GM21515 (cell line): ENCODE measurements around the gene ZDBF2.
A peak's percentile ranks its signal among the peaks of the same experiment; 100 is the strongest.
"Not testable (repeated sequence)": the region's sequence is repeated elsewhere in the genome, so short reads cannot be mapped to it uniquely, and the experiment has no call there.

Source experiments
- ATAC-seq: cut with Tn5 transposase; IDR thresholded peaks from one replicate; pipeline ENCODE4 v1.9.1; 2021; ENCODE audit not compliant: unreplicated experiment

Gene ZDBF2

DNA sequence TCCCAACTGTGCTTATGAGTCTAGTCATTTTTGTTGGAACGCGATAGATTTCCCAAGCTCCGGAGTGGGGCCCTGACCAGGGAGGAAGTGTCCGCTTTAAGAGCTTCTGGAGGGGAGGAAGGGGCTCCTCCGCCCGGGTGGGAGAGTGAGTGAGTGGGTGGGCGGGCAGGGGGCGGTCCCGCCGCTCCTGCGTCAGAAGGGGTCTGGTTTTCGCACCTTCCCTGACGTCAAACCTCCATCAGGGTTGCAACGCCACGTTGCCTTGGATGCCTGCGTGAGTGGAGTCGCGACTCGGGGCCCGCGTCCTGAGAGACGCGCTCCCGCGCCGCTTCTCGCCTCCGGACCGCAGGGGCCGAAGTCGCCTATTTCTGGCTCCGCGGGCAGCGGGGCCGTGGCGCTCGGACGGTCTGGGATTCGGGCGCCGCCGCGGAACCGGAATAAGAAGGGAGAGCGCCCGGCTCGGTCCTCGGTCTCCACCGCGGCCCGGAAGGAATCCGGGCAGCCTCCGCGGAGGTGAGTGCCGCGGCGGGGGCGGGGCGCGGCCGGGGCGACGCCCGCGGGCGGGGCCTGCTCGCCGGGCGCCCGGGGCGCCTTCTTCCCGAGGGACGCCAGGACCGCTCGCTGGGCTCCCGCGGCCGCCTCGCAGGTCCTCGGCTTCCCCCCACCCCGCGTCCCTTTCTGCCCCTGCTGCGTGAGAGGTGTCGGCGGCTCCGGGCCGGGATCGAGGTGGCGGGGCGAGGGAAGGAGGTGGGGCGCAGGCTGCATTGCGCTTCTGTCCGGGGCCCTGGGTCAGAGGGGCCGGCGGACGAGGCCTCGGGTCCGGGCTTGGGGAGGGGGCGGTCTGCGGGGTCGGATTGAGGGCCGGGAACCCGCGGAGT, at the start of gene ZDBF2:
Gene ZDBF2 (plus strand): TSS at position 230 of the 878 bp plus-strand sequence. CDS start 7,187 bp downstream, outside the sequence.
- ATAC-seq: peak; percentile 80

DNA sequence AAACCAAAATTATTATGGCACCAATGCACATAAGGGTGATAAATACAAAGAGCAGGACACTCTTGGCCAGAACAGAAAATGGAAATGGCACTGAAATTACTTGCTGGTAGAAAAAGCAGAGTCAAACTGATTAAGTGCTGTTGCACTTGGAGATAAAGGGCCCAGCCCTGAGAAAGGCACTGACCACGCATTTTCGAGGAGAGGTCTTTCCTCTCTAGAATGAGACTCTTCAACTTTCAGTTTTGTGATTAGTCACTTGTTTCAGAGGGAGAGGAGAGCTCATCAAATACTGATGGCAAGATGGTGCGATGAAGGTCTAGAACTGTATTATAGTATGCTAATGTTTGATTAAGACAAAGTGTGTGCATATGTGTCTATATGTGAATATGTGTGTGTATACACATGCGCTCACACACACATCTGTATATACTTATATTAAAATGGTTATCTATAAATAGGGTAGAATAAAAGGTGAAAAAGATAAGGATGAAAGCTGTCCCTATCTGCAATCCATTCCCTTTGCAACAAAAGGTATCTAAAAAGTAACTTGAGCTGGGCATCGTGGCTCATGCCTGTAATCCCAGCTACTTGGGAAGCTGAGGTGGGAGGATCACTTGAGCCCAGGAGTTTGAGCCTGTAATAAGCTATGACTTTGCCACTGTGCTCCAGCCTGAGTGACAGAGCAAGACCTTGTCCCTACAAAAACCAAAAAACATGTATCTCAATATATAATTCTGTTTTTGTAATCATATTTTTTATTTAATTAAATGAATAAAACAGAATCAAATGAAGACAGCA, 48.8 kb upstream of the ZDBF2 start:
- peak; percentile 88 for ATAC-seq

DNA sequence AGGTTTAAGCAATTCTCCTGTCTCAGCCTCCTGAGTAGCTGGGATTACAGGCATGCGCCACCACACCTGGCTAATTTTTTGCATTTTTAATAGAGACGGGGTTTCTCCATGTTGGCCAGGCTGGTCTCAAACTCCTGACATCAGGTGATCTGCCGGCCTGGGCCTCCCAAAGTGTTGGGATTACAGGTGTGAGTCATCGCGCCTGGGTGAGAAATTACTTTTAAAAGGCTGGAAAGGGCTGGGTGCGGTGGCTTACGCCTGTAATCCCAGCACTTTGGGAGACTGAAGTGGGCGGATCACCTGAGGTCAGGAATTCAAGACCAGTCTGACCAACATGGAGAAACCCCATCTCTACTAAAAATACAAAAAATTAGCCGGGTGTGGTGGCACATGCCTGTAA, 45.8 kb upstream of the ZDBF2 start:
- ATAC-seq: not testable (repeated sequence)

DNA sequence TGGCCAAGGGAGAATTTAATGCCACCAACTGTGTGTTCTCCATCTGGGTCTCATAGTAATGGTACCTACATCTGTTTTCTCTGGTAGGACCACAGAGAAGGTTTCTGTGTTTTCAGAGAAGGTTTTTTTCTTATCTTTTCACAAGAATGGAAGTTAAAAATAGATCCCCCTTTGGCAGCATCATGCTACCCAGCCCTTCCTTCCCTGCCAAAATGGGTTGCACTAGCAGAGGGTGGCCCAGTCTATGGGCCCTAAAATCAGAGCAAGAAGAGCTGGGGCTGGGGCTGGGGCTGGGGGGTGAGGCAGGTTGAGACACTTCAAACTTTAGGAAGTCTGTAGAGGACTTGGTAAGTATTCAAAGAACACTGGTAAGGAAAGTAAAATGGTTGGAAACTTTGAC, 44.8 kb upstream of the ZDBF2 start:
- ATAC-seq: no peak

DNA sequence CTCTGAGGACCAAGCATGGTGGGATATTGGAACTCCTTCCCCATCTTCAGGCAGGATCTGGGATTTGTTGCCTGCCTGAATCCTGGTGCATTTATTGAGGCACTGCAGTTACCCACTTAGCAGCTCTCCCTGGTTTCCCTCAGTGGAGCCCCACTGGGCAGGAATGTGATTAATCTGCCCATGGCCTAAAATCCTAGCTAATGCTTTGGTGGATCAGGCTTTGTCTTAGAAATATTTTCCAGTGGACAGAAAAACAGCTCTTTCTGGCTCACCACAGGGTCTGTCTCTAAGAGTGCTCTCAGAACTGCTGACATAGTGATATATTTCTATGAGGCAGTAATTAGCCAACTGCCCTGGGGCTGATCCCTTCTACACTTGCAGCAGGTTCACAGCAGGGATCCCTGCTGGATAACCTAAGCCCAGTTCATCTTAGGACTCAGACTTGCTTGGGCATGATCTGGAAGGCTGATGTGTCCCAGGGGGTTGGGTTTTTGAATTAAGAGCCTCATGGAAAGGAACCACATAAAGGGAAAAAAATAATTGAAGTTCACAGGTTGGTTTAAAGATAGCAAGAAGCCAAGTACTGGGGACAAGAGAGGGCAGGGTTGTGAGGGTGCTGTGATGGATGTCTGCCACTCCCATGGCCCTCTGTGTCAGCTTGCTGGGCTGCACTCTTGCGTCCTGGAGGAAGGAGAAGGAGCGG, 44.3 kb upstream of the ZDBF2 start:
- no peak for ATAC-seq

DNA sequence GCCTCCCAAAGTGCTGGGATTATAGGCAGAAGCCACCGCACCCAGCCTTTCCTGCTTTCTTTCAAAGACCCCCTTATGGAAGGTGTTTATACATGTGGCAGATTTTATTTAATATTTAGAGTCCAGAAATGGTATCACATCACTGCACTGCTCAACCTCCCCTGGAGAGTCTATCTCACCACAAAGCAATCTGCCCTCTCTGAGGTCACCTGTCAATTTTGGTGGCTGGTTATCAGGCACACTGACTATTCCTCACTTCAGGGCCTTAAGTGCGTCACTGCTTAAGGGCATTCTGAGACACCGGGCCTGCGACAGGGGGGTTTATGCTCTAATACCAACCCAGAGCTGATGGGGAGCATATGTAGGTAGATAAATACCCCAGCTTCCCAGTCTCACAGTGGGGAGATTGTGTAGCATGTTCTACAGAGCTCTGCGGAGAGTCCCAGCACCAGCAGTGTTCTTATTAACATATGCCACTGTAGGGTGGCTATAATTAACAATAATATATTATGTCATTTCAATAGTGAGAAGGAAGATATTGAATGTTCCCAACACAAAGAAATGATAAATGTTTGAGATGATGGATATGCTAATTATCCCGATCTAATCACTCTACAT, 42.7 kb upstream of the ZDBF2 start:
- ATAC-seq: no peak

DNA sequence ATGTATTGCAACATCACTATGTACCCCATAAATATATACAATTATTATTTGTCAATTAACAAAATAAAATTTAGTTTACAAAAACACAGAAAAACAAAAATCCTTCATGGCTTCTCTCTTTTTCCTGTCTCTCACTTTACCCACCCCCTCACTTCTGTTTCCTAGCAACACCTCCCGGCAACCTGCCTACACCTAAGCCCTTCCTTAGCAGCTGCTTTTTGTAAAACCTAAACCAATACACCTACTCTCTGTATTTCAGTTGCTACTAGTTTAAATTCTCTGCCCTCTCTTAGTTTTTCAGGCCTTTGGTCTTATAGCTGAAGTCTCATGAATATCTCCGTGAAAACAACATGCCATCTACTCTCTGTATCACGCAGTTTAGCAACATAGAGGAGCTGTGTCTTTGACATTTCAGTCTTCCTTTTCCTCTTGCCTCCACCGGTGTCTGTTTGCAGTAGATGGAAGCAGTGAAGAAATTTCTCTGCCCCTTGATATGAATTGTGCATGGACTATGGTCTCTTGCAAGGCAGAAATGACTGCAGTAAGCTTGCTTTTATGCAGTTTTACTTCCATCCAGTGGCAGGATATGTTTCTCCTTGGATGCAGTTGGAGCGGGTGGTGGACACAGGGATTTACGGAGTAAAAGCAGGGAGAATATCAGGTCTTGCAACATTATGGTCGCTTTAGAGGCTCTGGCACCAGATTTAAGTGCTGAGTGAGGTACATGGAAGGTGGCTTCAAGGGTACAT, 42.0 kb upstream of the ZDBF2 start:
- no peak for ATAC-seq

DNA sequence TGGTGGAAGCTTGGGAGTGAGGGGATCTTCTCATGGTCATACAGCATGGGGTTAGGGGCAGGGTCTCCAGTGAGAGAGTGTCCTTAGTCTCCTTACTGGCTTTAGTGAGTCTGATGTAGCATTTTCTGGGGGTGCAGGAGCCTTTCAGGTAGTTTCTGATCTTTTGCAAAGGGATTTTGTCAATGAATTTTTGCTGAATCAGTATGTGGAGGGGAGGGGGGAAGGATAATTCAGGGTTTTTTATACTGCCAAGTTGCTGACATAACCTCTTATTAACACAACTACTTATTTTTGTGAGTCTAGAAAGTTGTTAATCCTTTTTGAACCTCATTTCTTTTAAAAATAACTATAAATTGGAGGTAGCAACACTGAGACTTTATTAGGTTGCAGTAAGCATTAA, 35.3 kb upstream of the ZDBF2 start:
- no peak for ATAC-seq

DNA sequence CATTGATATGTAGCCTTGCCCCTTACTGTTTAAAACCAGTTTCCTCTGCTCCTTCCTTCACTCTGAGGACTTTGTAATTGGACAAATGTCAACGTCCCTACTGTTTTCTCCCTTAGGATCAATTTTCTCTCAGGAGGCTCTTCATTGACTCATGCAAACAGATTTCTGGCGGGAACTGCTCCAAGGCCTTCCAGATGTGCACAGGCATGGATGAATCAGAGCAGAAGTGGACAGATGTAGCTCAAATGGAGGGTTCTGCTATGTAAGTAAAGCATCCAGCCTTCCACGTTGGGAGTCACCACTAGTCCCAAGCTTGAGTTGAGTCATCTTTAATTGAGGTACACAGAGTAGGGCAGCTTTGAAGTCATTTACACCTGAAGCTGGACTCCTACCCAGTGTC, 34.1 kb upstream of the ZDBF2 start:
- ATAC-seq: no peak

DNA sequence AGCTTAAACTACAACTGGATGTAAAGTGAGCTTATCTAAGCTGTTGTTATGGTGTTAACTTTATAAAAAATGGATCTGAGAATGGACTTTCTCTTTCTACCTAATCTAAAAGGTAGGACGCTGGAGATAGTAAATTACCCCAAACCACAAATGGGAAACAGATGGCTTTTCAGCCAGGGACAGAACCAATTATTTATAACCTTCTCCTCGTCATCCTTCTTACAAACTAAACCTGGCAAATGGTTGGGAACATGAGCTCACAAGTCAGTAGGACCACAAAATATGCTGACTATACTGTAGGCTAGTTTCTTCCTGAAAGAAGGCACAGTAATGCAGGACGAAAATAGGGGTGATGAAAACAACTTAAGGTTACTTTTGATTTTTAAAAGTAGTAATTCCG, 32.7 kb upstream of the ZDBF2 start:
- ATAC-seq: no peak

DNA sequence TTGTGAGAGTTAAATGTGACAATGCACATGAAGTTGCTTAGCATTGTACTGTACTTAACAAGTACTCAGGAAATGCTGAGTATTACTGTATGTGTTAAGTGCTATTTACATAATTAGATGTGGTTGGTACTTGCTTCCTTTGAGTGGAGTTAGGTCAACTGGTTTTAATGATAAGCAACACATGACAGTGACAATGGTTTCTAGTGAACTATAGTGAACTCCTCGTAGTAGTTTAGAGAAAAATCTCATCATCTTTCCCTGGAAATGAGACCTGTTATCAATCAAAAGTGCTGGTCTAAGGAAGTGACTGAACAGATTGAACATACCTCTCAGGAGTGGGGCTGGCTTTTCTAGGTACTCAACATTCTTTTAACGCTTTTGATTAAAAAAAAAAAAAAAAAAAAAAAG, 29.2 kb upstream of the ZDBF2 start:
- ATAC-seq: no peak

DNA sequence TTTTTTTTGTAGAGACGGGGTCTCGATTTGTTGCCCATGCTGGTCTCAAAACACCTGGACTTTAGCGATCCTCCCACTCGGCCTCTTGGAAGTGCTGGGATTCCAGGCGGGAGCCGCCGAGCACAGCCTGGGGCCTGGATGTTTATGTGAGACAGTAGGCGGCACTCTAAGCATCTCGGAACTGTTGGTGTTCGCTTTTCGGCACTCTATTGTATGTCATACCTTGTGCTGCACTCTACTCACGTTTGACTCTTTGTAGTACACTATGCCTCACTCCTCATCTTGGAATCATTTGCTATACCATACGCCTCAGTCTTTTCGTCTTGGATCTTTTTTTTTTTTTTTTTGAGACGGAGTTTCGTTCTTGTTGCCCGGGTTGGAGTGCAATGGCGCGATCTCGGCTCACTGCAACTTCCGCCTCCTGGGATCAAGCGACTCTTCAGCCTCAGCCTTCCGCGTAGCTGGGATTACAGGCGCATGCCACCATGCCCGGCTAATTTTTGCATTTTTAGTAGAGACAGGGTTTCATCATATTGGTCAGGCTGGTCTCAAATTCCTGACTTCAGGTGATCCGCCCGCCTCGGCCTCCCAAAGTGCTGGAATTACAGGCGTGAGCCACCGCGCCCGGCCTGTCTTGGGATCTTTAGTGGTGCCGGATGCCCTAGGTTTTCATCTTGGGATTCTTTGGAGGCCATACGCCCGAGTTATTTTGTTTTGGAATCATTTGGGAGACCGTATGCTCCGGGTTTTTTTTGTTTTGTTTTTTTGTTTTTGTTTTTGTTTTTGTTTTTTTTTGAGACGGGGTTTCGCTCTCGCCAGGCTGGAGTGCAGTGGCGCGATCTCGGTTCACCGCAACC, 24.2 kb upstream of the ZDBF2 start:
- ATAC-seq: peak; percentile 48

DNA sequence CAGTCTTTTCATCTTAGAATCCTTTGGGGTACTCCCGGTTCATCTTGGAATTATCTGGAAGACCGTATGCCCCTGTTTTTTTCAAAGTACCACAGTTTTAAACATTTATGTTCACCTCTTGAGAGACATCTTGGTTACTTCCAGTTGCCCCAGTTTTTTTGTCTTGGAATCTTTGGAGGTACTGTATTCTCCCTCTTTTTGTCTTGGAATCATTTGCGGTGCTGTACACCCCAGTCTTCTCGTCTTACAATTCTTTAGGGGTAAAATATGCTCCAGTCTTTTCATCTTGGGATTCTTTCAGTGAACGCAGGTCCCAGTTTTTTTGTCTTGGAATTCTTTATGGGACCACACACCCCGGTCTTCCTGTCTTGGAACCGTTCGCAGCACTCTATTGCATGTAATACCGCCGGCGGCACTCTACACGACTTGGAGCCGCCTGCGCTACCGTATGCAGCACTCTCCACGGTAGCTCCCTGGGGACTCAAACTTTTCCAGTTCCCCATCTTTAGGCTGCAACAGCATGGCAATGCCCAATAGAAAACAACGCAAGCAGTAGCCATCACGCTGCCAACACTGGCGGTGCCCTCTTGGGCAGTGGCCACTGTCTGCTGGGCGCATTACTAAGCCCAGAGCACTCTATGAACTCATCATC, 21.2 kb upstream of the ZDBF2 start:
- no peak for ATAC-seq

DNA sequence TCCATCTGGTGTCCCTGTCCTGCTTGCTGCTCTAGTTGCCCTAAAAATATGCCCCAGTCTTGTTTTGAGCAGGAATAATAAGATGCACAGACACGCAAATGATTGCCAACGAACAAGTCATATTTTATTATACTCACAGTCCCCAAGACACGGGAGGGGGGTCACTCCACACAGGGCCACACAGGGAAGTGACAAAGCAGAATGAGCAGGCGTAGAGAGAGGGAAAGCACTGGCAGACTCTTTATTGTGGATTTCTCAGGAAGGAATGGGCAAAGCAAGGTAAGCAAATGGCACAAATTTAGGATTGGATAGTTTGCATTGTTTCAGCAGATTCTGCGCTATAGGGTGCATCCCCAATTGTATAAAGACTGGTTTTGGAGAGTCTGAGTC, 20.7 kb upstream of the ZDBF2 start:
- ATAC-seq: no peak

DNA sequence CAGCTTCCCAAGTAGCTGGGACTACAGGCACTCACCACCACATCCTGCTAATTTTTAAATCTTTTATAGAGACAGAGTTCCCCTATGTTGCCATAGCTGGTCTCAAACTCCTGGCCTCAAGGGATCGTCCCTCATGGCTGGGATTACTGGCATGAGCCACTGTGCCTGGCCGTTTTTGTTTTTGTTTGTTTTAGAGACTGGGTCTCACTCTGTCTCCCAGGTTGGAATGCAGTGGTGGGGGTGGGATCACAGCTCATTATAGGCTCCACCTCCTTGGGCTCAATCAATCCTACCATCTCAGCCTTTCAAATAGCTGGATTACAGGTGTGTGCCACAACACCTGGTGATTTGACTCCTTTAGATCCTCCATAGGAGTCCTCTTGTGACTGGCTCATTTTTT, 19.5 kb upstream of the ZDBF2 start:
- no peak for ATAC-seq

DNA sequence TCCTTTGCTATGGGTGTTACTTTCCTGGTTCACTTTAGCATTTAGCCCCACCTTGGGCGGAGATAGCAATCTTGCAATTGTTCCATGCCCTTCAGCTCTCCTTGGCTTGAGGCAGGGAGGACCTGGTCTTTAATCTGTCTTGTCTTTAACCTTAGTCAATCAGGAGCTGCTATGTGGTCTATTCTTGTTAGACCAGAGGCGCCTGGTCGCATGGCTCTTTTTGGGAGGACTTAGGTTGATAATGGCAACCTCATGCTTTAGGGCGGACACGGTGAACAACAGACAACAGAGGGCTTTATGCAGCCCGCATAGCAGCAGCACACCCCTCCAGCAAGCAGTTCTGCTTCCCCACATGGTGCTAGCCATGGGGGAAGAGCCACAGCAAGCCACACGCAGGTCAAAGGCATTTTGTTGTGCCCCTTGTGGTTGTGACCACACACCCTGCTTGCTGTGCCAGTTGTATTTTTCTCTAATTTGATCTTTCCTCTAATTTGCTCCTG, 17.7 kb upstream of the ZDBF2 start:
- no peak for ATAC-seq

DNA sequence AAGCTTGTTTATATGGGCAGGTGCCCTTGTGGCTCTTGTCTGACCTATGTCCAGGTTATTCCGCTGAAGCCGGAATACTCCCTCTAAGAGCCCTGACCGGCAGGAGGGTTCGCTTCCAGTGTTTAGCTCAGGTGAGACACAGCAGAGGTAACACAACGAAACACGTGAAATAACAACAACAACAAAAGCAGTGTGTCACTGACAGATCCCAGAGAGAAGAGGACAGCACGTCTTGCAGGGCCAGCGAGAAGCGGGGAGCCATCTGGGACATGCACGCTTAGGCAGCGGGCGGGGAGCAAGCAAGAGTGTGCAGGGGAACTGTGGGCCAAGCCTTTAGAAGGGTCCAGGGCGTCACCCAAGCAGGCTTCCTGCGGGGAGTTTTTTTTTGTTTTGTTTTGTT, 17.1 kb upstream of the ZDBF2 start:
- ATAC-seq: no peak

DNA sequence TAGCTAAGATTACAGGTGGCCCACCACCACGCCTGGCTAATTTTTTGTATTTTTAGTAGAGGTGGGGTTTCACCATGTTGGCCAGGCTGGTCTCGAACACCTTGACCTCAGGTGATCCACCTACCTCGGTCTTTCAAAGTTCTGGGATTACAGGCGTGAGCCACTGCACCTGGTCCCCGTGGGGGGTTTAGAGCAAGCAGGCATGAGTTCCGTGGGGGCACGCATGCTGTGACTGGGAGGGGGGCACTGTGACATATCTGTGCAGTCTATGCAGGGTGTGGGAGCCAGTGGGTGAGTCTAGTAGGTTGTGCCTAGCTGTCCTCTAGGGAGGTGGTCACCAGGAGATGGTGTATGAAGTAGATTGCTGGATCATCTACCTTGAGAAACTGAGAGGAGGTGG, 16.6 kb upstream of the ZDBF2 start:
- ATAC-seq: no peak

DNA sequence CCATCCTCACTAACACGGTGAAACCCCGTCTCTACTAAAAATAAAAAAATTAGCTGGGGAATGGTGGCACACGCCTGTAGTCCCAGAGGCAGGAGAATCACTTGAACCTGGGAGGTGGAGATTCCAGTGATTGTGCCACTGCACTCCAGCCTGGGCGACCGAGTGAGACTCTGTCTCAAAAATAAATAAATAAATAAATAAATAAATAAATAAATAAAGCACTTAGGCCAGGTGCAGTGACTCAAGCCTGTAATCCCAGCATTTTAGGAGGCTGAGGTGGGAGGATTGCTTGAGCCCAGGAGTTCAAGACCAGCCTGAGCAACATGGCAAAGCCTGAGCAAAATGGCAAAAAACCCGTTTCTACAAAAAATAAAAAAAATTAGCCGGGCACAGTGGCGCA, 15.8 kb upstream of the ZDBF2 start:
- not testable (repeated sequence) for ATAC-seq
